Islet of Langerhans (tissue), 1 donor: ENCODE measurements around the gene IMPDH2.

Source experiments
- FAIRE-seq: peaks from one replicate; lab custom pipeline; 2011; peaks lifted over from hg19 to GRCh38; lab: Jason Lieb, UNC

IMPDH2 gene

GRCh38 chr3:49028673-49029562 lies at the start of gene IMPDH2:
IMPDH2 (minus strand) TSS chr3:49029398; CDS start chr3:49029350, 48 bp downstream.
- FAIRE-seq: no peak

- FAIRE-seq: no peak
These were observed 47.4 kb upstream of the IMPDH2 start for GRCh38 chr3:49076646-49077045.

GRCh38 chr3:49076116-49076515 lies 46.9 kb upstream of the IMPDH2 start:
- FAIRE-seq: no peak

GRCh38 chr3:49058011-49058410 lies 28.8 kb upstream of the IMPDH2 start:
- no peak for FAIRE-seq

- FAIRE-seq: no peak
These were observed 28.1 kb upstream of the IMPDH2 start for GRCh38 chr3:49057268-49057667.

- FAIRE-seq: no peak
These were observed 25.2 kb upstream of the IMPDH2 start for GRCh38 chr3:49054344-49054862.

GRCh38 chr3:49053543-49053942 lies 24.3 kb upstream of the IMPDH2 start:
- no peak for FAIRE-seq

GRCh38 chr3:49035281-49035680 lies 6.1 kb upstream of the IMPDH2 start:
- no peak for FAIRE-seq

- no peak for FAIRE-seq
These were observed 5.5 kb upstream of the IMPDH2 start for GRCh38 chr3:49034650-49035049.

- FAIRE-seq: no peak
These were observed 3.6 kb upstream of the IMPDH2 start for GRCh38 chr3:49032646-49033304.

GRCh38 chr3:49030321-49030720 lies 1.1 kb upstream of the IMPDH2 start:
- no peak for FAIRE-seq

- peak; percentile 58 for FAIRE-seq
These were observed 326 bp upstream of the IMPDH2 start for GRCh38 chr3:49029563-49029884.

GRCh38 chr3:49028298-49028672 lies 913 bp downstream of the IMPDH2 start:
- FAIRE-seq: no peak

- FAIRE-seq: no peak
These were observed 1.6 kb downstream of the IMPDH2 start for GRCh38 chr3:49027634-49028033.

- no peak for FAIRE-seq
These were observed 2.7 kb downstream of the IMPDH2 start for GRCh38 chr3:49026536-49026935.

- no peak for FAIRE-seq
These were observed 3.2 kb downstream of the IMPDH2 start for GRCh38 chr3:49025793-49026520.

- FAIRE-seq: no peak
These were observed 4.0 kb downstream of the IMPDH2 start for GRCh38 chr3:49025005-49025792.

GRCh38 chr3:49024449-49024848 lies 4.7 kb downstream of the IMPDH2 start:
- no peak for FAIRE-seq

GRCh38 chr3:49023775-49024174 lies 5.4 kb downstream of the IMPDH2 start:
- FAIRE-seq: no peak

GRCh38 chr3:49022688-49023171 lies 6.5 kb downstream of the IMPDH2 start:
- no peak for FAIRE-seq

GRCh38 chr3:49021813-49022687 lies 7.1 kb downstream of the IMPDH2 start, which contains the start of gene NDUFAF3:
NDUFAF3 (plus strand) TSS chr3:49022121; CDS start chr3:49022145, 24 bp downstream.
- FAIRE-seq: no peak
